Measurements from ENCODE around the gene KIF5A. TPM values are rescaled to one million over a fixed set of nuclear protein-coding genes. Genes with fewer than 3 reads are reported as not detected.

The KIF5A gene
- total and polyA plus RNA-seq, 2 of the 4 experiments (the other 2 are of a cell fraction) = 0.15 to 0.18 TPM

GRCh38 chr12:57629897-57630471 lies 80.1 kb downstream of the KIF5A start:
- Histone ChIP-seq H3K4me3 (ENCODE audit: insufficient read depth, low read depth, low read length) (no peak overlapping the region), H2BK5ac (ENCODE audit: low read depth, low read length, poor library complexity, severe bottlenecking) (no peak overlapping the region), H3K9ac (ENCODE audit: low read depth, low read length) (no peak overlapping the region), H3K9me1 (ENCODE audit: insufficient read depth, low read length) (peaks cover 4% of the 10 kb centered on the region; the same call in 1 of the 2 replicates), H3K36me3 (ENCODE audit: control insufficient read depth, insufficient read depth, low read length) (peaks cover 2% of the 10 kb centered on the region; the same call in 1 of the 2 replicates), H4K91ac (ENCODE audit: insufficient read depth, low read depth, low read length) (no peak overlapping the region), H4K5ac (ENCODE audit: low read depth, low read length) (no peak overlapping the region), H2AFZ (replicated peaks; ENCODE audit: low read length, poor library complexity) (no peak overlapping the region), H2BK20ac (ENCODE audit: low read depth, low read length) (no peak overlapping the region), H3K23ac (ENCODE audit: low read depth, low read length) (no peak overlapping the region), H2AK5ac (ENCODE audit: low read depth, low read length) (no peak overlapping the region), H2BK120ac (ENCODE audit: low read depth, low read length) (no peak overlapping the region), H3K56ac (ENCODE audit: extremely low read depth, insufficient read depth, low read length) (no peak overlapping the region), H4K20me1 (ENCODE audit: insufficient read depth, low read length) (no peaks in the 10 kb centered on the region; the same call in 1 of the 2 replicates), H4K8ac (ENCODE audit: low read depth in 2 of 2, low read length in 2 of 2) (no peak overlapping the region), H3K79me1 (ENCODE audit: low read depth in 1 of 2, low read length in 2 of 2) (no peaks in the 10 kb centered on the region), H2AK9ac (replicated peaks; ENCODE audit: low read depth, low read length, poor library complexity) (no peak overlapping the region), H3K27me3 (ENCODE audit: control insufficient read depth, insufficient read depth, low read length) (peaks cover 60% of the 10 kb centered on the region), H3K4ac (ENCODE audit: low read depth, low read length) (no peak overlapping the region), H3K9me3 (ENCODE audit: control insufficient read depth, insufficient read depth, low read length) (no peaks in the 10 kb centered on the region), H3K4me1 (ENCODE audit: control insufficient read depth, insufficient read depth, low read length) (peaks cover 2% of the 10 kb centered on the region; the same call in 1 of the 2 replicates), H3K14ac (replicated peaks; ENCODE audit: low read depth, low read length) (no peak overlapping the region), H3K4me2 (ENCODE audit: low read depth, low read length) (no peak overlapping the region), H3K18ac (ENCODE audit: low read depth, low read length) (no peak overlapping the region), H3K27ac (ENCODE audit: insufficient read depth, low read length) (no peak overlapping the region), H2BK15ac (ENCODE audit: low read depth, low read length) (no peak overlapping the region)
- DNase-seq (no peak), ATAC-seq (ENCODE audit: low read depth) (no peak)
- CTCF ChIA-PET = no interaction called here
- in situ Hi-C loops (cut with MboI; ENCODE audit: low sequenced_read_pairs) = no loop called here
- POLR2A ChIA-PET (ENCODE audit: unreplicated experiment) = no interaction called here
- WGBS, 2 experiments (ENCODE audit: extremely low coverage in 2 of 2, insufficient read length in 1 of 2) = no CpG with 5 or more reads among the region's 5 CpGs
- intact Hi-C loops (cut with micrococcal nuclease) = no loop called here
- dilution Hi-C loops (cut with HindIII; ENCODE audit: low sequenced_read_pairs, unreplicated experiment) = no loop called here
- no peak for TF ChIP-seq CHD1 (IDR thresholded peaks at IDR 0.05; ENCODE audit: low read depth, low read length)
- TF ChIP-seq, protein P1, sequence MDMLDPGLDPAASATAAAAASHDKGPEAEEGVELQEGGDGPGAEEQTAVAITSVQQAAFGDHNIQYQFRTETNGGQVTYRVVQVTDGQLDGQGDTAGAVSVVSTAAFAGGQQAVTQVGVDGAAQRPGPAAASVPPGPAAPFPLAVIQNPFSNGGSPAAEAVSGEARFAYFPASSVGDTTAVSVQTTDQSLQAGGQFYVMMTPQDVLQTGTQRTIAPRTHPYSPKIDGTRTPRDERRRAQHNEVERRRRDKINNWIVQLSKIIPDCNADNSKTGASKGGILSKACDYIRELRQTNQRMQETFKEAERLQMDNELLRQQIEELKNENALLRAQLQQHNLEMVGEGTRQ (IDR thresholded peaks at IDR 0.05; ENCODE audit: low read depth, low read length) = no peak
- TF ChIP-seq CEBPB (IDR thresholded peaks at IDR 0.05; ENCODE audit: low read depth, low read length) = no peak
- TF ChIP-seq RAD21 (IDR thresholded peaks at IDR 0.05; ENCODE audit: low read length) = no peak
- no peak for TF ChIP-seq FOS (IDR thresholded peaks at IDR 0.05; ENCODE audit: low read depth, low read length)
- no peak for TF ChIP-seq RFX5 (IDR thresholded peaks at IDR 0.05; ENCODE audit: low read depth, low read length)
- BruUV-seq (replicated peaks) = no TSS peak
